ENCODE data around the gene ST6GALNAC3.

Gene ST6GALNAC3

DNA sequence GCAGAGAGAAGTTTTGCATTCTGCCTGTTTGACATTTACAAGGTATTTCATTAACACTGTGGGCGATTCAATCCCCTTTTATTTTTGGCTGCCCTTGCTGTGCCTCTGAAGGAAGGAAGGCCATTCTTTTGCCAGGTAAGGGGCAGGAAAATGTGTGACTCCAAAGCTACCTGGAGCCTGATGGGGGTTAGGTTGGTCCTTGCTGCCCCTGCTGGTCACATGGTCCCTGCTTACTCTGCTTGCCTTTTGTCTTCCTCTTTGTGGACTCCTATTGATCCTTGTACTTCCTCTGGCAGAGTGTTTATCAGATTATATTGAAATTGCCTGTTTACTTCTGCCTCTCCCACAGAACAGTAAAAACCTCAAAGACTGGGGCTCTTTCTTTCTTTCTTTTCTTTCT, 65.7 kb downstream of the ST6GALNAC3 start:
- no peak overlapping the region for H3K4me2 ChIP-seq
- H3K4me3 ChIP-seq (IDR thresholded peaks at IDR 0.05; ENCODE audit: insufficient read depth, low read depth, low read length): no peak overlapping the region
- H3K27me3 ChIP-seq (ENCODE audit: insufficient read depth, low read depth): no peaks in the 10 kb centered on the region
- no peaks in the 10 kb centered on the region for H3K4me1 ChIP-seq (ENCODE audit: low read depth, poor library complexity, severe bottlenecking)
- H3K79me2 ChIP-seq (ENCODE audit: insufficient read depth, low read depth): no peaks in the 10 kb centered on the region
- no peak overlapping the region for H3K27ac ChIP-seq
- no peak overlapping the region for H3K9ac ChIP-seq
- H3K36me3 ChIP-seq (ENCODE audit: insufficient read depth): no peaks in the 10 kb centered on the region
- TF ChIP-seq, protein P1, sequence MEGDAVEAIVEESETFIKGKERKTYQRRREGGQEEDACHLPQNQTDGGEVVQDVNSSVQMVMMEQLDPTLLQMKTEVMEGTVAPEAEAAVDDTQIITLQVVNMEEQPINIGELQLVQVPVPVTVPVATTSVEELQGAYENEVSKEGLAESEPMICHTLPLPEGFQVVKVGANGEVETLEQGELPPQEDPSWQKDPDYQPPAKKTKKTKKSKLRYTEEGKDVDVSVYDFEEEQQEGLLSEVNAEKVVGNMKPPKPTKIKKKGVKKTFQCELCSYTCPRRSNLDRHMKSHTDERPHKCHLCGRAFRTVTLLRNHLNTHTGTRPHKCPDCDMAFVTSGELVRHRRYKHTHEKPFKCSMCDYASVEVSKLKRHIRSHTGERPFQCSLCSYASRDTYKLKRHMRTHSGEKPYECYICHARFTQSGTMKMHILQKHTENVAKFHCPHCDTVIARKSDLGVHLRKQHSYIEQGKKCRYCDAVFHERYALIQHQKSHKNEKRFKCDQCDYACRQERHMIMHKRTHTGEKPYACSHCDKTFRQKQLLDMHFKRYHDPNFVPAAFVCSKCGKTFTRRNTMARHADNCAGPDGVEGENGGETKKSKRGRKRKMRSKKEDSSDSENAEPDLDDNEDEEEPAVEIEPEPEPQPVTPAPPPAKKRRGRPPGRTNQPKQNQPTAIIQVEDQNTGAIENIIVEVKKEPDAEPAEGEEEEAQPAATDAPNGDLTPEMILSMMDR (conservative IDR thresholded peaks at IDR 0.05; ENCODE audit: low read depth, low read length): no peak
- no peak overlapping the region for H2AFZ ChIP-seq (ENCODE audit: low read depth)
- H4K20me1 ChIP-seq (ENCODE audit: insufficient read depth): no peaks in the 10 kb centered on the region

DNA sequence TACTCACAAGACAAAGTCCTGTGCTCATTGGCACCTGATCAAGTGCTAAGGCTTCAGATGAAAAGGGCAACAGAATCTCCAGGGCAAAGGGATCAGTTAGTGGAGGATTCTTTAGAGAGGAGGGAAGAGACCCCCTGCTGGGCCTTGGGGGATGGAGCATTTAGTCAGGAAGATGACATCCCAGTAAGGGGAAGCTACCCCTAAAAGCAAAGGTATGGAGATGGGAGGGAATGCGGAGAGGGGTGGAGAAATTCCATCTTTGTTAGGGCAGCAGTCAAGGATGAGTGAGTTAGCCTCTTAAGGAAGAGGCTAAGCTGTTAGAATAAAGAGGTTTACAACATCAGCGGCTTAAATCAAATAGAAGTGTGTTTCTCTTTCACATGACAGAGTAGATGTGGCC, 67.4 kb downstream of the ST6GALNAC3 start:
- Histone ChIP-seq H2AFZ (ENCODE audit: low read depth) (no peak overlapping the region), H3K4me1 (ENCODE audit: low read depth, poor library complexity, severe bottlenecking) (no peaks in the 10 kb centered on the region), H3K27me3 (ENCODE audit: insufficient read depth, low read depth) (no peaks in the 10 kb centered on the region), H3K4me2 (no peak overlapping the region), H3K27ac (no peak overlapping the region), H3K9ac (no peak overlapping the region), H3K36me3 (ENCODE audit: insufficient read depth) (no peaks in the 10 kb centered on the region), H3K4me3 (IDR thresholded peaks at IDR 0.05; ENCODE audit: insufficient read depth, low read depth, low read length) (no peak overlapping the region), H3K79me2 (ENCODE audit: insufficient read depth, low read depth) (no peaks in the 10 kb centered on the region), H4K20me1 (ENCODE audit: insufficient read depth) (no peaks in the 10 kb centered on the region)
- TF ChIP-seq, protein P1 (conservative IDR thresholded peaks at IDR 0.05; ENCODE audit: low read depth, low read length): no peak

DNA sequence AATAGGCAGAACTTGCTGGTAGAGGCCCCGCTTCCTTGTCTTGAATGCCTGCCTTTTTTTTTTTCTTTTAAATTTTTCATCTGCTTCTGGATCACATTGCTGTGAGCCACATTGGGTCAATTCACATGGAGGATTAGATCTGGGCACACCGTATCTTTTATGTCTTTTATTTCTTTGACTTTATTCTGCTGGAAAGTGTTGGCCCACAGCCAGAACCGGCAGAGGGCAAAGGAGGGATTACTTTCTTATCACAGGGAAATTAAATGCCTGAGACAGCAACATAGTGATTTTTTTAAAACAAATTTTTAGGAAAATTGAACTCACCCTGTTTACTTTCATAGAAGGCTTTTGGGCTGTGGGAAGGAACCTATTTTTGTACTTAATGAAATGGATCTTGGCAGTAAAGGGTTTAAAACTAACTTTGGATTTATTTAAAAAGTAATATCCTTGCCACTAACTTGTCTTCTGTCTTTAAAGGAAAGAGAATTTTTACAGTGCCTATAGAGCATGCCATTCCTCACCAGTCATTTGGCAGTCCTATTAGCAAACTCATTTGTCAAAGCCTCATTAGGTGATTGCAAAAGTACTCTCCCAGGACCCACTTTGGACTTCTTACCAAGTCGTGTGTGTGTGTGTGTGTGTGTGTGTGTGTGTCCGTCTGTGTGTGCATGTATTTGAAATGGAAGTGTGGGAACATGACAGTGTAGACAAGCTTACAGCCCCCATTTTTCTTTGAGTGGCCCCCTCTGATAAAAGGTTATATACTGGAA, 68.4 kb downstream of the ST6GALNAC3 start:
- Histone ChIP-seq H3K79me2 (ENCODE audit: insufficient read depth, low read depth) (no peaks in the 10 kb centered on the region), H3K36me3 (ENCODE audit: insufficient read depth) (no peaks in the 10 kb centered on the region), H3K27me3 (ENCODE audit: insufficient read depth, low read depth) (no peaks in the 10 kb centered on the region), H3K4me1 (ENCODE audit: low read depth, poor library complexity, severe bottlenecking) (no peaks in the 10 kb centered on the region), H4K20me1 (ENCODE audit: insufficient read depth) (no peaks in the 10 kb centered on the region), H3K9ac (no peak overlapping the region), H3K27ac (no peak overlapping the region), H3K4me3 (IDR thresholded peaks at IDR 0.05; ENCODE audit: insufficient read depth, low read depth, low read length) (no peak overlapping the region), H2AFZ (ENCODE audit: low read depth) (no peak overlapping the region), H3K4me2 (no peak overlapping the region)
- TF ChIP-seq, protein P1 (conservative IDR thresholded peaks at IDR 0.05; ENCODE audit: low read depth, low read length): no peak

DNA sequence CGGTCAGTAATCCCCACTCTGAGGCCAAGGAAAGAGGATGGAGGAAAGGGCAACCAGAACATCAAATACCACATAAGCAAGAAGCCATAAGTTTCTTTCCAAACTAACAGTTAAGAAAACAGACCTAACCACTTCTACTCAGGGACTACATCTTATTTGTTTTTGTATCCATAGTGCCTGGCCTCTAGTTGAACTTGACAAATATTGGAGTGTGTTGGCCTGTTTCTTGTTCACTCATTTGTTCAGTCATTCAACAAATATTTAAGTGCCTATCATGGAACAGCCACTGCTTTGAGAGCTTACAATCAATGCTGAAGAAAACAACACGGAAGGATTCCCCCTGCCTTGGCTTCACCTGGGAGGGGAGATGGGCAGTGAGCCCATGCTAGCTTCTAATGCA, 69.7 kb downstream of the ST6GALNAC3 start:
- H3K79me2 ChIP-seq (ENCODE audit: insufficient read depth, low read depth): no peaks in the 10 kb centered on the region
- no peaks in the 10 kb centered on the region for H3K4me1 ChIP-seq (ENCODE audit: low read depth, poor library complexity, severe bottlenecking)
- no peak overlapping the region for H2AFZ ChIP-seq (ENCODE audit: low read depth)
- no peak overlapping the region for H3K4me2 ChIP-seq
- H3K36me3 ChIP-seq (ENCODE audit: insufficient read depth): no peaks in the 10 kb centered on the region
- H4K20me1 ChIP-seq (ENCODE audit: insufficient read depth): no peaks in the 10 kb centered on the region
- no peak overlapping the region for H3K9ac ChIP-seq
- no peaks in the 10 kb centered on the region for H3K27me3 ChIP-seq (ENCODE audit: insufficient read depth, low read depth)
- no peak overlapping the region for H3K4me3 ChIP-seq (IDR thresholded peaks at IDR 0.05; ENCODE audit: insufficient read depth, low read depth, low read length)
- H3K27ac ChIP-seq: no peak overlapping the region
- TF ChIP-seq, protein P1 (conservative IDR thresholded peaks at IDR 0.05; ENCODE audit: low read depth, low read length): no peak

All from KMS-11 (cell line).